Islet of Langerhans (tissue), 1 donor: Measurements from ENCODE around the gene CPLX1.

Experiments used
- FAIRE-seq: peaks from one replicate; lab custom pipeline; 2011; peaks lifted over from hg19 to GRCh38; lab: Jason Lieb, UNC

Gene CPLX1

DNA sequence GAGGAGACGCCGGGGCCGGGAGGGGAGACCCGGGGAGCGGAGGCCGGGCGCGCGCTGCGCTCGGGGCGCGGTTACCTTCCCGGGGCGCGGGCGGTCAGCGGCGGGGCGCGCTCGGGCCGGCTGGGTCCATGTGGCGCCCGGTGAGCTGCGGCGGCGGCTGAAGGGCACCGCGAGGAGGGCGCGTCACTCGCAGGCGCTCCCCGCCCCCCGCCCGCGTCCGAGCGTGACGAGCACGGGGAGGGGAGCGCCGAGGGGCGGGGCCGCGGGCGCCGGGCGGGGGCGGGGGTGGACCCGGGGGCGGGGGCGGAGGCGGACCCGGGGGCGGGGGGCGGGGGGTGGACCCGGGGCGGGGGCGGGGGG lies at the start of gene CPLX1:
Gene CPLX1 (minus strand): TSS at position 159 of the 360 bp plus-strand sequence. CDS start 1,607 bp downstream, outside the sequence.
- no peak for FAIRE-seq

DNA sequence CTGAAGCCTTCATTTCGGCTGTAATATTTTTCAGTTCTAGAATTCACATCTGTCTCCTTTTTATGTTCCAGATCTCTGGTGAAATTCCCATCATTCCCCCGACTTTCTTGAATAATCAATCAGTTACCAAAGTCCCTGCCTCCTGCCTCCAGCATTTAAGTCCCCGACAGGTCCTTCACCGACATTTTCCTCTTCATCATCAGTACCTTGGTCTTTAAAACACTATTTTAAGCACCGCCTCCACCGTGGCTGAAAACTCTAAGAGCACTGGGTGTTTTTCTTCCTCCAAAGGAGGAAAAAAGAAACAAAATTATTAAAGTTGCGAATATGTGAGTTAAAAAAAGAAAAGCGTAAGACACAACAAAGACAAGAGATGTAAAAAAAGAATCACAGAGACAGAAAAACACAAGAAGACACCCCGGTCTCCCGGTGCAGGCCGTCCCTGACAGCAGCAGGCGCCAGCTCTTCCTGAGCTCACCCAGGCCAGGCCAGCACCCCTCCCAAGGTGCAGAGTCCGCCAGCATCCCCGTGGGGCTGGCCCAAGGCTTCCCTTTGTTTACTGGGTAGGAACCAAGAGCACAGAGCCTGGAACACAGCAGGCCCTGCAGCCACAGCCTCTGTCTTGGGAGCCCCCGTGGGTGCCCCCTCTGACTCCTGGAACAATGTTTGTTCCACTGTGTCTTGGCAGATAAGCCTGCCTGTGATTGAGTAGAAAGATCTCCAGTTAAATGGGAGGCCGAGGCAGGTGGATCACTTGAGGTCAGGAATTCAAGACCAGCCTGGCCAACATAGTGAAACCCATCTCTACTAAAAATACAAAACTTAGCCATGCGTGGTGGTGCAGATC lies 49.3 kb upstream of the CPLX1 start:
- no peak for FAIRE-seq

DNA sequence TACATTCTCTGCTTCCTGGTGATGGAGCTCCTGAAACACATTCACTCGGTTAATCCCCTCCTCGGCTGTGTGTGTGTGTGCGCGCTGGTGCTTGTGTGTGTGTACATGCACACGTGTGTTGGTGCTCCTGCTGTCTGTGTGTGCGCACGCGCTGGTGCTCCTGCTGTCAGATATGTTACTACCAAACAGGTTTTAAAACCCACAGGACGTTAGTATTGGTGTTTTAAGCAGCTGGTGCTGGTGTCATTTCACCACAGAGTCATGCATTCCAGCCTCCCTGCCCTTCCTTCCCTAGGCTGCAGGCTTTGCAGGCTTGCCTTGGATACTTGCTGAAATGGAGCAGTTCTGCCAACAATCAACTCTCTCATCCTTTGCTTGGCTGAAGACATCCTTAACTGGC lies 48.1 kb upstream of the CPLX1 start:
- FAIRE-seq = no peak

DNA sequence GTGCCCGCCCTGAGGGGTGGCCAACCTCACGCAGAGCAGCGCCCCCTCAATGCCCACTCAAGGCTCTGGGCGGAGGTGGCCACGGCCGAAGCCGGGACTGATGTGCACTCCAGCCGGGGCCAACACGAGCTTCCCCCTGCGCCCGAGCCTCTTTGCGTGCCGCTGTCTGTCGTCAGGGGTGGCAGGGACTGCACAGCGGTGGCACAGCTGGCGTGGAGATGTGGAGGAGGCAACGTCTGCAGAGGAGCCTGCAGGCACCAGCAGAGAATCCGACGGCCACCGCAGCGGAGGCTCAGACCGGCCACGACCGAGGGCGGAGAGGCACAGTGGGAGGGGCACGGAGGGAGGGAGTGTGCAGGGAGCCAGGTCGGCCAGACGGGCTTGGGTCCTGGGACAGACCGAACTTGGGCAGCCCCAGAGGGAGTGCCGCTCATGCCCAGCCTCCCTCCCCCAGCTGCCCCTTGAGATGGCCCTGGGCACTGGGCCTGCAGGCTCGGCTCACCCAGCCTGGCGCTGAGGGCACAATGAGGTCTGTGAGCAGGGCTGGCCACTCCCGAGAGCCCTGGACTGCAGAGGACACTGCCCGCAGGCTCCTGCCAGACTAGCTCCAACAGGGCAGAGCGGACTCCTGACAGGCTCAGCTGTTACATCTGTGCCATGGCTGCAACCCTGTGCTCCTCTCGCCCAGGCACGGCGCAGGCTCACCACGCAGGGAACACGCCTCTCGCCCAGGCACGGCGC lies 46.5 kb upstream of the CPLX1 start:
- no peak for FAIRE-seq

DNA sequence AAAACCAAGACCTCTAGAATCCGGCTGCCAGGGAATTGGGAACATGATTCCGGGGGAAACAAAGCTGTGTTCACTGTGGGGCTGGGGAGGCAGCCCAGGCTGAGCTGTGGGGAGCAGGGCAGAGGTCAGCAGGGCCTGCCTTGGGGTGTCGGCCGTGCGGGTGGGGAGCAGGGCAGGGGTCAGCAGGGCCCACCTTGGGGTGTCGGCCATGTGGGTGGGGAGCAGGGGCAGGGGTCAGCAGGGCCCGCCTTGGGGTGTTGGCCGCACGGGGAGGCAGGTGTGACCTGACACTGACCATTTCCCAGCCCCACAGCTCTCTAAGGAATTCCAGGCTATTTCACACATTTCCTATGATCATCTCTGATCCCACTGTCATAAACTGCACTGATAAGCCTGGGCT lies 45.6 kb upstream of the CPLX1 start:
- no peak for FAIRE-seq

DNA sequence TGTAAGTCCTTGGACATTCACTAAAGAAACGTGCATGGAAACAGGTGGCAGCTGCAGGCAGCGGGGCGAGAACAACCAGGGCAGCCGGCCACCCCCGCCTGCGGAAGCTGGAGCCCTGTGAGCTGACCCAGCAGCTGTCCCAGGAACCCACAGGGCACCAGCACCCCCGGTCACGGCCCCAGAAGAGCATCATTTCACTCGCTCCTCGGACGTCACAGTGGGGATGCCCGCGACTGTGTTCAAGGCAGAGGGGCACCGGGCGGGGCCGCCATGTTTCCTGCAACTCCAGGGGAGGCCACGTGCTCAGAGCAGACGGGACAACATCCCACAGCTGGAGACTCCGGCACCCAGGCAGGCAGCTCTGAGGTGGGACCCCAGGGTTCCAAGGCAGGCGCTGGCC lies 45.0 kb upstream of the CPLX1 start:
- no peak for FAIRE-seq

DNA sequence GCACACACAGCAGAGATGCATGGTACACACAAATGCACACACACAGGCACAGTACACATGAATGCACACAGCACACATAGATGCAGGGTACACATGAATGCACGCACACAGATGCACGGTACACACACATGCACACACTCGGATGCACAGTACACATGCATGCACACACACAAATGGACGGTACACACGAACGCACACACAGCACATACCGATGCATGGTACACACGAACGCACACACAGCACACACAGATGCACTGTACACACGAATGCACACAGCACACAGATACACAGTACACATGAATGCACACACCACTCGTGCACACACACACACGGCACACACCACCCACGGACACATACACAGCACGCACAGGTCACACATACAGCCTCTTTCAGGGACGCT lies 43.8 kb upstream of the CPLX1 start:
- FAIRE-seq = no peak

DNA sequence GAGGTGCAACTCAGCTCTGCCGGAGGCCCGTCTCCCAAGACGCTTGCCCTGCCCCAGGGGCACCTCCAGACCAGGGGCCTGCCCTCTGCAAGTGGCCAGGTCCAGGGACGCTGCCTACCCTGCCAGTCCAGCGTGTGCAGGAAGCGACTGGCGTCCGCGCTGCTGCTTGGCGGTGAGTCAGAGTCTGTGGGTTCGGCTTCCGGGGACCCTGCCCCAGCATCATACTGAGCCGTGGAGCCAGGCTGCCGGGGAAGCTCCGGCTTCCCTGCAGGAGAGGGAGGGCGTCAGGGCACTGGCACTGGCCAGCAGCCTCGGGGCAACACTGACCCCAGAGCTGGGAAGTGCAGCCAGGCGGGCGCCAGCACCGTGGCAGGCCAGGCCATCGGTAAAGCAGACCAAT lies 42.5 kb upstream of the CPLX1 start:
- no peak for FAIRE-seq

DNA sequence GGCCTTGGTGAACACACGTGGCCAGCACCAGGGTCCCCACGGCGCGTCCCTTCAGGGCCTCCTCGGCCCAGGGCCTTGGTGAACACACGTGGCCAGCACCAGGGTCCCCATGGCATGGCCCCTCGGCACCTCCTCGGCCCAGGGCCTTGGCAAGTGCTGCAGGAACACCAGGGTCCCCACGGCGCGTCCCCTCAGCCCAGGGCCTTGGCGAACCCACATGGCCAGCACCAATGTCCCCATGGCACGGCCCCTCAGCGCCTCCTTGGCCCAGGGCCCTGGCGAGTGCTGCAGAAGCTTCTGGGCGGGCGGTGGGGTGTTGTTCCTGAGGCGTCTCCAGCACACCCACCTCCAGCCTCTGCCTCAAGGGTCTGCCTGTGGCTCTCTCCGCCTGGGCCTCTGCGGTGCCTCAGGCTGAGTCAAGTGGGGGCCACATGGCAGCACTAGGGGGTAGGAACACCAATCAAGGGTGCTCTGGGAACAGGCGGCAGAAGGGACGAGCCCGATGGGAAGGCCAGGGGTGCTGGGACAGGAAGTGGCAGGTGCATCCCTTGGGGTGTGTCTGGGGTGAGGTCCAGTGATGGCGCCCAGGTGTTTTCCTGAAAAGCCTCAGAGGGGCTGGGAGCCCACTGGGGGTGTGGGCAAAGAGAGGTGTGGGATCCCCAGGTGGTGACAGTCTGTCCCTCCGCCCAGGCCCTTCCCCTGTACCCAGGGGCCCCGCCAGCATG lies 41.8 kb upstream of the CPLX1 start:
- no peak for FAIRE-seq

DNA sequence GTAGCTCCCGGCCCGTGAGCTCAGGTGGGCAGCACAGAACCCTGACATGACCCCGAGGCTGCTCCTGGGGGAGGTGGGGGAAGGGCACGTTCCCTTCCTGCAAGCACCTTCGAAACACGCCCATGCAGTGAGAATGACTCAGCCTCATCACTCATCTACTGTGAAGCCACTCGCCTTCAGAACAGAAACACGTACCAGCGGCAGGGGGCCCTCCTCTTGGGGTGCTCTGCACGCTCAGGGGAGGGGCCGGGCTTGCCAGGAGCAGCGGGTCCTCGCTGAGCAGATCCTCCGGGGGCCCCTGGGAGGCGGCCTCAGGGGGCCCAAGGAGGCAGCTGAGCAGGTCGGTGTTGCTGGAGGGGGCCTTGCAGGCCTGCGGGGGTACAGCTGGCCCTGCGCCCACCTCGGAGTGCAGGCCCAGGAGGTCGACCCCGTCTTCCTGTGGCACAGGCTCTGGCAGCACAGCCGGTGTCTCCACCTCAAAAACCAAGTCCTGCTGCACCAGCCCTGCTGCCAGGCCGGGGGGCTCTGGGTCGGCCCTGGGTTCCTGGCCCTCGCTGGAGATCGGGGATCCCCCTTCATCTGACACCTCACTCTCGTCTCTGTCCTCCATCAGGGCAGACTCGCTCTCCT lies 40.9 kb upstream of the CPLX1 start:
- FAIRE-seq = no peak

DNA sequence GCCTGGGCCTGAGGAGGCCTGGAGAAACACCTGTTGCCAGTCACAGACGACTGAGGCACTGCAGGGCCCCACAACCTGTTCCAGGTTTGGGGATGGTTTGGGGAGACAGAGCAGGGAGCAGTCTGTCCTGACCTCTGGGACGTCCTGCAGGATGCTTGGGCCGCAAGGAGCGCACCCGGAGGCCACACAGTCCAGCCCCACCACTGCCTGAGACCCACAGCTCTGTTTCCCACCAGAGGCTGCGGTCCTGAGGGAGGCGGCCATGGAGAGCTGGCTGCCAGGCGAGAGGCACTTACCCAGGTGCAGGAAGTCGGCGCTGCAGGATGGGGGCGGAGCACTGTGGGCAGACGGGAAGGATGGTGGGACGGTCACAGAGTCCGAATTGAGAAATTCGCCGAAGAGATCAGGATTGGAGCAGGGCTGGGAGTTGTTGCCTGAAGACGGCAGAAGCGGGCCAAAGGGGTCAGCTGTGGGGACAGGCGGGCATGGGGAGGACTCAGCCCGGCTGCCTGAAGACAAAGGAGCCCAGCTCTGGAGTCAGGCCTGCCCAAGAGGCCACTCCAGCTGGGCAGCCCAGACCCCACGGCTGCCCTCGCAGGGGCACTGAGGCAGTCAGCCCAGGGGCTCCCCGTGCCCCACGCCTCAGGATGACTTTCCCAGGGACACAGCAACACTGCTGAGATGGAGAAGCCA lies 40.3 kb upstream of the CPLX1 start:
- FAIRE-seq = no peak

DNA sequence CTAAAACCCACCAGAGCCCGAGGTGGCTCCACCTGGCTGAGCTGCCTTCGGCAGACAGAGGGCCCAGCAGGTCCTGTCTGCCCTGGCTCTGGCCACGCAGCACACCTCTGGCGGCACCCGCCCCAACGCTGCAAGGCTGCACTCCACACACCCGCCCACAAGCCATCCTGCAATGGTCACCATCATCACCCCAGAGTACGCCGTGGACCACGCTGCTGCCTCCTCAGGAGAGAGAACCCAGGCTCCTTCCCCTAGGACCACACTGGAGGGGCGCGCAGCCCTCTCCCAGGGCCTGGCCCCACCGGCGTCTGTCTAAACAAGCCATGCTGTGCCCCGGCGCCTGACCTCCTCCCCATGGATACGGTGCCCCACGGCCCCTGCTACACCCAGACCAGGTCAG lies 39.6 kb upstream of the CPLX1 start:
- FAIRE-seq = no peak

DNA sequence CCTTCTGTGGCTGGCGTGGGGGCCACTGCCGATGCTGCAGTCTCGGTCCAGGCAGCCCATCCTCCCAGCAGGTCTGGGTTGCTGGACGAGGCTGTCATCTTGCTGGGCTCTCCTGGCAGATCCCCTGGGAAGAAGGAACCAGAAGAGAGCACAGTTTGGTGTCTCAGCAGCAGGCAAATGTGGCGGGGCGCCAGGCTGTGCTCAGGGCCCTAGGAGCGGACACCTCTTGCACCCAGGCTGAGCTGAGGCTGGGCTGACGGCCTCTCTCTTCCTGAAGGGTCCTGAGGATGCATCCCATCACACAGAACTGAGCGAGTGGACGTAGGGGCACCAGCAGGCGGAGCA lies 39.2 kb upstream of the CPLX1 start:
- FAIRE-seq = no peak

DNA sequence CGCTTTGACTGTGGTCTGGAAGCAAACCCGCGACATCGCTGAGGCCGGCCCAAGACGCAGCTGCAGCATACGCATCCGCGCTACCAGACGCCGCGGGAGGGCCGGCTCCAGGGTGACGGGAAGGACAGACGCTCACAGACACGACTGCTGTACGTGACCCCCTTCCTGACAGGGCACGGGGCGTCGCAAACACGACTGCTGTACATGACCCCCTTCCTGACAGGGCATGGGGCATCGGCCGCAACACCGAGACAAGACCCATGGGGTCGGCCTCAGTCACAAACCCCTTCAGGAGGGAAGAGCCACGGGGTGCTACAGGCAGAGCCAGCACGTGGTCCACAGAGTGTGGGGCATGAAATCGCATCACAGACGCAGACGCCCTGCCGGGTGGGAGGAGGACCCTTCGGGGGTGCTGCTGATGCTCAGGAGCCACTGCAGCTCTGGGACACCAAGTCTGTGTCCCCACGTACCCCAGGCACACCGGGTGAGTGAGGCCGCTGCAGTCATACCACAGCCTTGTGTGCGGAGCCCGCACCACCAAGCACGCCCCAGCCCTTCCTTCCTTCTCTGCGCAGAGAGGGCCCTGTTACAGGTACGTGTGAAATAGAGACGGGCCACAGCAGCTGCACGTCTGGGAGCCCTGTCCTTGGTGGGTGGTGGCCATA lies 38.7 kb upstream of the CPLX1 start:
- no peak for FAIRE-seq

DNA sequence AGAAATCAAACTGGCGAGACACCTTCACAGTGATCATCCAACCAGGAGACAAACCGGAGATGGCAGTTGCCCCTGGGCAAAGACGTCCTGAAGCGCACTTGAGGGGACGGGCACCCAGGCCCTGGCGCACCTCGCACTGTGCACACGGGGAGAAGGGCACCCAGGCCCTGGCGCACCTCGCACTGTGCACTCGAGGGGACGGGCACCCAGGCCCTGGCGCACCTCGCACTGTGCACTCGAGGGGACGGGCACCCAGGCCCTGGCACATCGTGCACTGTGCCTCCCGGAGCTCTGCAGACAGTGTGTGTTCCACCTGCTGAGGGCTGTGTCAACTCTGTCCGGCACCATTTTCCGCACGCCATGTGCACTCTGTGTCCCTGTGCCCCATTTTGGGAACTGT lies 34.6 kb upstream of the CPLX1 start:
- no peak for FAIRE-seq

DNA sequence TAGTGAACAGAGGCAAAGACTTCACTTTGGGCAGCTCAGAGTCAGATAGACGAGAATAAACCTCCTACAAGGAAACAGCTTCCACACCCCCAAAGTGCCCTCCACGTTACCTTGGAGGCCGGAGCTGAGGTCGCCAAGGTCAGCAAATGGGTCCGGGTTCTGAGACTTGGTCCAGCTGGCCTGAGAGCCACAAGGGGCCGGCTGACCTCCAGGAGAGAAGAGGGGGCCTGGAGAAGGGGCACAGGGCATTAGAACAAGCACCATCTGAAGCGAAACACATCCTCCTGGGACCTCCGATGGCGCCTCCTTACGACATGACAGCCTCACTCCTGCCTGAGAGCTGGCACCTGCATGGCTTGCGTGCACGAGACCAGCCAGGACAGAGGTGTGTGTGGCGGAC lies 33.6 kb upstream of the CPLX1 start:
- no peak for FAIRE-seq

DNA sequence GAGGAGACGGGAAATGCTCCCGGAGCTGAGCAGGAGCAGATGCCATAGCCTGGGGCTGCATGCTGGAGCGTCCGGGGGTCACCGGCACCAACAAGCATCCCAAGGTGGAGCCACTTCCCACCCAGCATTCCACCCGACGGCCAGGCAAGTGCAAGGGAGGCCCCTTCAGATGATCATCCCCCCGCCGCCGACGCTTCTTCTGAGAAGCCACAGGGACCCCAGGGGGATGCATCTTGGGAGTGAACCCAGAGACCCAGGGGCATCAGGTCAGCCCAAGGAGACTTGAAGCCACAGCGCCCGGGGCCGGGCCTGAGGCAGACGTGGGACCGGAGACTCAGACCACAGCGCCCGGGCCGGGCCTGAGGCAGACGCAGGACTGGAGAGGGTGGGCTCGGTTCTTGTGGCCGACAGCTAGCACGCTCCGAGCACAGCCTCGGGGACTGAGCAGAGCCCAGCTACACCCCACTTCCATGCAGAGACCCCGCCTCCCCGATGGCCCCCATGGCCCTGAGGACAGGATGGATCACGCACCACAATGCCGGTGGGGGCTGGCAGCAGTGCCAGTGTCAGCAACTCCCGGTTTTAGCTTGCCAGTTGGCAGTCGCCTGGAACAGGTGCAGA lies 33.0 kb upstream of the CPLX1 start:
- no peak for FAIRE-seq

DNA sequence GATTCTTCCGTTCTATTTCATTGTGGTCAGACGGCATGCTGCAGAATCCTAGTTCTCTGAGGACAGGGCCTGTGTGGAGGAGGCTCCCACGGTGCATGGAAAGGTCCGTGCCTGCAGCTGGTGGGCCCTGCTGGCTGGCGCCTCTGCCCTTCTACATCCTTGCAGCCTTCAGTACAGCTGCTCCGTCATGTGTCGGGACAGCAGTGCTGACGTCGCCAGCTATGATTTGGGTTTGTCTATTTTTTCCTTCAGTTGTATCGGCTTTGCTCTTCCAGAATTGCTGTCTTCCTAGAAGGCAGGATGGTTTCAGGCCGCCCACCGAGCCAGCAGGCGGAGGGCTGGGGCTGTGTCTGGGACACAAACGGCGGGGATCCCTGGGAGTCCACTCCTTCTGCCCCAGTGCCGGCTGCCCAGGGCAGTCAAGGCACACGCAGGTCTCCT lies 32.1 kb upstream of the CPLX1 start:
- FAIRE-seq = no peak

DNA sequence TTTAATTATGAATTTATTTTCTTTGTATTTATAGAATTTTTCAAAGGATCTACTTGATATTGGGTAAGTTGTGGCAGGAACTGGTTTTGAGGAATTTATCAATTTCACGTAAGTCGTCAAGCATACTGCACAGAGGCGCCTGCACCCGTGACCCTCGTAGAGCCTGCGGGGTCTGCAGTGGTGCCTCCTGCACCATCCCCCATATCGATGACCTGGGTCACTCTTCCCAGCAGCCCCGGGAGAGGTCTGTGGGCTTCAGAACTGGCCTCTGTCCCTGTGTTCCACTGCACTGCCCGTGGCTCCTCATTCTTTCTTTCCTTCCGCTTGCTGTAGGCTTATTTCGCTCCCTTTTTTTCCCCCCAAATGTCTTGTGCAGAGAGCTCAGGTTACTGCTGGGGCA lies 31.5 kb upstream of the CPLX1 start:
- FAIRE-seq = no peak

DNA sequence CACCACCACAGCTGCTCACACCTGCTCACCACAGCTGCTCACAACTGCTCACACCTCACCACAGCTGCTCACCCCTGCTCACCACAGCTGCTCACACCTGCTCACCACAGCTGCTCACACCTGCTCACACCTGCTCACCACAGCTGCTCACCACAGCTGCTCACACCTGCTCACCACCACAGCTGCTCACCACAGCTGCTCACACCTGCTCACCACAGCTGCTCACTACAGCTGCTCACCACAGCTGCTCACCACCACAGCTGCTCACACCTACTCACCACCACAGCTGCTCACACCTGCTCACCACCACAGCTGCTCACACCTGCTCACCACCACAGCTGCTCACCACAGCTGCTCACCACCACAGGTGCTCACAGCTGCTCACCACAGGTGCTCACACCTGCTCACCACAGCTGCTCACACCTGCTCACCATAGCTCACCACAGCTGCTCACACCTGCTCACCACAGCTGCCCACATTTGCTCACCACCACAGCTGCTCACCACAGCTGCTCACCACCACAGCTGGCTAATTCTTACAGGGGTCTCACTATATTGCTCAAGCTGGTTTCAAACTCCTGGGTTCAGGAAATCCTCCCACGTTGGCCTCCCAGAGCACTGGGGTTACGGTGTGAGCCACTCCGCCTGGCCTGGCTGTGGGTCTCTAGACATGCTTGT lies 30.4 kb upstream of the CPLX1 start:
- FAIRE-seq = no peak

DNA sequence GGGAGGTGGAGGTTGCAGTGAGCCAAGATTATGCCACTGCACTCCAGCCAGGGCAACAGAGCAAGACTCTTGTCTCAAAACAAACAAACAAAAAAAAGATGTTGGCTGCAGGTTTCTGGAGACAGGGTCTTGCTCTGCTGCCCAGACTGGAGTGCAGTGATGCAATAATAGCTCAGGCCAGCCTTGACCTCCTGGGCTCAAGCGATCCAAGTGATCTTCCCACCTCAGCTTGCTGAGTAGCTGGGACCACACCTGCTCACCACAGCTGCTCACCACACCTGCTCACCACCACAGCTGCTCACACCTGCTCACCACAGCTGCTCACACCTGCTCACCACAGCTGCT lies 29.9 kb upstream of the CPLX1 start:
- FAIRE-seq = no peak
